Chondrocyte (in vitro differentiated cells): ENCODE results near the gene TMEM271. TPM values are rescaled to one million over a fixed set of nuclear protein-coding genes. Genes with fewer than 3 reads are reported as not detected.

Experiments
- DNase-seq: peaks from one replicate; pipeline ENCODE4 v3.0.0; 2021; ENCODE audit warnings: mixed read lengths, low spot score
- H3K27ac Mint-ChIP-seq: one replicate; pipeline ENCODE4 v1.8.0; 2021; ENCODE audit warnings: mild to moderate bottlenecking, moderate library complexity, mixed read lengths; ENCODE audit not compliant: unreplicated experiment
- H3K27me3 Mint-ChIP-seq: 2 replicates; pipeline ENCODE4 v1.8.0; 2021; ENCODE audit warnings: low read depth, mixed read lengths
- H3K36me3 Mint-ChIP-seq: 2 replicates; pipeline ENCODE4 v1.8.0; 2021; ENCODE audit warnings: low read depth, mixed read lengths
- H3K4me1 Mint-ChIP-seq: 2 replicates; pipeline ENCODE4 v1.8.0; 2021; ENCODE audit warnings: low read depth, mild to moderate bottlenecking, mixed read lengths
- H3K4me3 Mint-ChIP-seq: one replicate; pipeline ENCODE4 v1.8.0; 2021; ENCODE audit warnings: mild to moderate bottlenecking, moderate library complexity, mixed read lengths; ENCODE audit not compliant: unreplicated experiment
- H3K9me3 Mint-ChIP-seq: 2 replicates; pipeline ENCODE4 v1.8.0; 2021; ENCODE audit warnings: low read depth, mixed read lengths
- total RNA-seq: library from RNA; stranded (reverse); gene quantifications from 3 replicates; pipeline ENCODE4 v1.2.1, GENCODE V29; 2021
- TF ChIP-seq, protein P1 (sequence below): fragments of 200-600 bp; sonication (generic); IDR thresholded peaks from 2 replicates; pipeline ENCODE4 v1.5.0; 2021; ENCODE audit warnings: antibody characterized with exemption, mild to moderate bottlenecking, moderate library complexity

TMEM271 gene
- total RNA-seq, 1 donor from 2014 or later = not detected

DNA sequence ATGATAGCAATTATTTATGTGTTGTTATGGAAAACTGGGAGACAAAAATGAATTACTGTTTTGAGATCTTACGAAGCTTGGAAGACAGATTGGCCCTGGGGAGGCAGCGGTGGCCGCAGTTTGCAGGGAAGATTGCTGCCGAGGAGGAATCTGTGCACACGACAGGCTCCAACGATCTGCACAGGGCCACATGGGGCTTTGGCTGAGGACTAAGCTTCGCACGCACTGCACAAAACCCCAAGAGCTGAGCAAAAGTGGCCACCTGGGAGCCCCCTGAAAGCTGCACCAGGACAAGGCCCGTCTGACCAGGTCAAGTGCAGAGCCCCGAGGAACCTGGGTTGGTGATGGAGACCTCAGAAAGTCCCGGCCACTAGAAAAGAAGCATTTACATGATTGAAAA is 44.1 kb upstream of the TMEM271 start:
- H3K4me1 Mint-ChIP-seq = no peaks in the 10 kb centered on the region
- H3K27ac Mint-ChIP-seq = no peak overlapping the region
- DNase-seq = peak; percentile 50
- no peaks in the 10 kb centered on the region for H3K9me3 Mint-ChIP-seq
- no peak overlapping the region for H3K4me3 Mint-ChIP-seq
- H3K36me3 Mint-ChIP-seq = no peaks in the 10 kb centered on the region
- H3K27me3 Mint-ChIP-seq = peaks cover 16% of the 10 kb centered on the region
- TF ChIP-seq, protein P1, sequence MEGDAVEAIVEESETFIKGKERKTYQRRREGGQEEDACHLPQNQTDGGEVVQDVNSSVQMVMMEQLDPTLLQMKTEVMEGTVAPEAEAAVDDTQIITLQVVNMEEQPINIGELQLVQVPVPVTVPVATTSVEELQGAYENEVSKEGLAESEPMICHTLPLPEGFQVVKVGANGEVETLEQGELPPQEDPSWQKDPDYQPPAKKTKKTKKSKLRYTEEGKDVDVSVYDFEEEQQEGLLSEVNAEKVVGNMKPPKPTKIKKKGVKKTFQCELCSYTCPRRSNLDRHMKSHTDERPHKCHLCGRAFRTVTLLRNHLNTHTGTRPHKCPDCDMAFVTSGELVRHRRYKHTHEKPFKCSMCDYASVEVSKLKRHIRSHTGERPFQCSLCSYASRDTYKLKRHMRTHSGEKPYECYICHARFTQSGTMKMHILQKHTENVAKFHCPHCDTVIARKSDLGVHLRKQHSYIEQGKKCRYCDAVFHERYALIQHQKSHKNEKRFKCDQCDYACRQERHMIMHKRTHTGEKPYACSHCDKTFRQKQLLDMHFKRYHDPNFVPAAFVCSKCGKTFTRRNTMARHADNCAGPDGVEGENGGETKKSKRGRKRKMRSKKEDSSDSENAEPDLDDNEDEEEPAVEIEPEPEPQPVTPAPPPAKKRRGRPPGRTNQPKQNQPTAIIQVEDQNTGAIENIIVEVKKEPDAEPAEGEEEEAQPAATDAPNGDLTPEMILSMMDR = no peak

DNA sequence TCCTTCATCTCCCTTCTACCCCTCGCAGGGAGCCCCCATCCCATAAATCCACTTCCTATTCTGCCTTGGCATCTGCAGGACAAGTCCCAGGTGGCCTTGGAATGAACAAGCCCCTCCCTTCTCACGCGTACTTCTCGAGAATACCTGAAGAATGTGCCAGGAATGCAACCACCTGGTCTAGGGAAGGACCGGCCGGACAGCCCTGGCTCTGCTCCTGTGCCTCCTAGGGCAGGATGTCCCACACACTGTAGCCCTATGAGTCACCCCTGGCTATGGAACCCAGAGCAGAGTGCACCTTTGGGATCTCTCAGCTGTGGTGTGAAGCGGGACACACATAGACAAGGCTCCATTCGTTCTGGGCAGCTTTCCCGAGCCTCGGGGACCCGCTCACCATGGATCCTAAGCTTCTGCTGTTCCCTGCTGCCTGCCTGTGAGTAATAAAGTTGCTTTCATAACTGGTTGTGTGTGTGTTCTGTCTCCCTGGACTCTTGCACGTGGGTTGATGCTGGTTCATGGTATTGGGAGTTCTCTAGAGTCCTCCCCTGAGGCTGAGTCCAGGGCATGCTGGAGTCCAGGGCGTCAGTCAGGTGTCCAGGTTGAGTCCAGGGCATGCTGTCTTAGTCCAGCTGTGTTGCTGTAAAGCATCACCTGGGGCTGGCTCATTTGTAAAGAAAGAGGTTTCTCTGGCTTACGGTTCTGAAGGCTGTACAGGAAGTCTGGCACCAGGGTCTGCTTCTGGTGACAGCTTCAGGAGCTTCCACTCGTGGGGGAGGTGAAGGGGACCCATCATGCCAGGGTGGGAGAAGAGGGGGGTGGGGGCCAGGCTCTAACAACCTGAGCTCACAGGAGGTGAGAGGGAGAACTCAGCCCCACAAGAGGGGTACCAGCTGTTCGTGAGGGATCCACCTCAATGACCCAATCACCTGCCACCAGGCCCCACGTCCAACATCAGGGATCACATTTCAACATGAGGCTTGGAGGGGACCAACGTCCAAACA is 41.8 kb upstream of the TMEM271 start:
- H3K27me3 Mint-ChIP-seq = peaks cover 23% of the 10 kb centered on the region
- DNase-seq = peak; percentile 58

DNA sequence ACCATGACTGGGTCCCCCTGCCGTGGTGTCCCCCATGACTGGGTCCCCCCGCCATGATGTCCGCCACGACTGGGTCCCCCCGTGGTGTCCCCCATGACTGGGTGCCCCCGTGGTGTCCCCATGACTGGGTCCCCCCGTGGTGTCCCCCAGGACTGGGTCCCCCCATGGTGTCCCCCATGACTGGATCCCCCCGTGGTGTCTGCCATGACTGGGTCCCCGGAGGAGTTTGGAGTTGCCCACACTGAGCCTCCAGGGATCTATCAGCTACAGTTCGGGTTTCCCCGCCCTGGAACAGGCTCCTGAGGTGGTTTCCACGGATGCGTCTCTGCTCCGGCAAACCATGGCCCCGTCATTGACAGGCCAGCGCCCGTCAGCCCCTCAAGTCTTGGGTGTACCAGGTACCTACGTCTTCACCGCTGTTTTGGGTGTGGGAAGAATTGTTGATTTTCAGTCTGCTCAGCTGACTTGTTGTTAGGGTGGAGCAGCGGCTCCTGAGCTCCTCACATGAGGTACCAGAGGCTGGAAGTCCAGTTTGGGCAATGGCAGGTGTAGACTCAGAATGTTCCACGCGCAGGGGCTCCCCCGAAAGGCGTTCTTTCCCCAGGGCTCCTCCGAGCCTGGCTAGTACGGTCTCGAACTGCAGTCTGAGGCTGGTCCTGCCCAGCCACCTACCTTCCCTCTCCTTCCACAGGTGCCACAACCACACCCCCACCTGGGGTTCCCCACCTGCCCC is 41.0 kb upstream of the TMEM271 start:
- Mint-ChIP-seq H3K27me3 (peaks cover 25% of the 10 kb centered on the region), H3K36me3 (no peaks in the 10 kb centered on the region), H3K4me3 (no peak overlapping the region), H3K9me3 (no peaks in the 10 kb centered on the region), H3K27ac (no peak overlapping the region), H3K4me1 (no peaks in the 10 kb centered on the region)
- TF ChIP-seq, protein P1 = no peak
- DNase-seq = peak; percentile 52

More for the DNA sequence above, 41.8 kb upstream of the TMEM271 start:
- no peaks in the 10 kb centered on the region for H3K36me3 Mint-ChIP-seq
- H3K4me1 Mint-ChIP-seq = no peaks in the 10 kb centered on the region
- TF ChIP-seq, protein P1 = no peak
- no peaks in the 10 kb centered on the region for H3K9me3 Mint-ChIP-seq
- no peak overlapping the region for H3K27ac Mint-ChIP-seq
- H3K4me3 Mint-ChIP-seq = no peak overlapping the region

DNA sequence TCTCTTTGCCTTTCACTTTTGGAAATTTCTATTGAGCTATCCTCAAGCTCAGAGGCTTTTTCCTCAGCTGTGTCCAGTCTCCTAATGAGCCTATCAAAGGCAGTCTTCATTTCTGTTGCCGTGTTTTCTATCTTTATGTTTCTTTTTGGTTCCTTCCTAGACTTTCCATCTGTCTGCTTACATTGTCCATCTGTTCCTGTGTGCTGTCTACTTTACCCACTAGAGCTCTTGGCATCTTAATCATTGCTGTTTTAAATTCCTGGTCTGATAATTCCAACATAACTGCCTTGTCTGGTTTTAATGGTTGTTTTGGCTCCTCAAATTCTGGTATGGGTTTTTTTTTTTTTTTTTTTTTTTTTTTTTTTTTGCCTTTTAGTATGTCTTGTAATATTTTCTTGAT is 40.0 kb upstream of the TMEM271 start:
- Mint-ChIP-seq H3K4me3 (no peak overlapping the region), H3K27me3 (peaks cover 23% of the 10 kb centered on the region), H3K27ac (no peak overlapping the region), H3K9me3 (no peaks in the 10 kb centered on the region), H3K36me3 (no peaks in the 10 kb centered on the region), H3K4me1 (no peaks in the 10 kb centered on the region)
- DNase-seq = no peak
- TF ChIP-seq, protein P1 = no peak

DNA sequence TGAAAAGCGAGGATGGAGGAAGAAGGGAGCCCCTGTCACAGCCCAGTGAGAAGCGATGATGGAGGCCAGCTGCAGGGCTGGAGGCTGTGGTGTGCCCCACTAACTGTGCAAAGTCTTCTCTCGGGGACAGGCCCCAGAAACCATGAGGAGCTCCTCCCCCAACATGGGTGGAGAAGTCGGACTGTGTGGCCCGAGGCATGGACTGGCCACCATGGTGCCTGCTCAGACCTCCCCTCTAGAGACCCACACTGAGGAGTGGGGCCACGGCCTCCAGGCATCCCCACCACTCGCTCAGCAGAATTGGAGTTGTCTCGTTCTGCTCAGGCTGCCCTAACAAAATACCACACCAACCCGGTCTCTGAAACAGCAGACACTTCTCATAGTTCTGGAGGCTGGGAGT is 37.0 kb upstream of the TMEM271 start:
- peaks cover 18% of the 10 kb centered on the region for H3K27me3 Mint-ChIP-seq
- H3K4me3 Mint-ChIP-seq = no peak overlapping the region
- TF ChIP-seq, protein P1 = no peak
- peak; percentile 54 for DNase-seq
- peaks cover 9% of the 10 kb centered on the region for H3K4me1 Mint-ChIP-seq
- no peak overlapping the region for H3K27ac Mint-ChIP-seq
- H3K36me3 Mint-ChIP-seq = peaks cover 3% of the 10 kb centered on the region
- peaks cover 8% of the 10 kb centered on the region for H3K9me3 Mint-ChIP-seq
